GM21529 (cell line): ENCODE results near the gene KCNIP4.
"Not testable (repeated sequence)": the region's sequence is repeated elsewhere in the genome, so short reads cannot be mapped to it uniquely, and the experiment has no call there.

Source experiments
- ATAC-seq: cut with Tn5 transposase; IDR thresholded peaks from one replicate; pipeline ENCODE4 v1.9.1; 2021; ENCODE audit not compliant: unreplicated experiment

The KCNIP4 gene

GRCh38 chr4:21384609-21385008 is 564.0 kb downstream of the KCNIP4 start:
- no peak for ATAC-seq

GRCh38 chr4:21380861-21381260 is 567.7 kb downstream of the KCNIP4 start:
- no peak for ATAC-seq

- ATAC-seq = no peak
Measured at GRCh38 chr4:21377046-21377445, 571.5 kb downstream of the KCNIP4 start.

GRCh38 chr4:21376176-21376575 is 572.4 kb downstream of the KCNIP4 start:
- ATAC-seq = no peak

GRCh38 chr4:21374641-21375368 is 573.8 kb downstream of the KCNIP4 start:
- no peak for ATAC-seq

GRCh38 chr4:21367567-21367966 is 581.0 kb downstream of the KCNIP4 start:
- no peak for ATAC-seq

- ATAC-seq = no peak
Measured at GRCh38 chr4:21366840-21367239, 581.7 kb downstream of the KCNIP4 start.

- no peak for ATAC-seq
Measured at GRCh38 chr4:21366312-21366711, 582.3 kb downstream of the KCNIP4 start.

GRCh38 chr4:21363701-21364100 is 584.9 kb downstream of the KCNIP4 start:
- ATAC-seq = no peak

- not testable (repeated sequence) for ATAC-seq
Measured at GRCh38 chr4:21352354-21352753, 596.2 kb downstream of the KCNIP4 start.

GRCh38 chr4:21347142-21347541 is 601.4 kb downstream of the KCNIP4 start:
- ATAC-seq = no peak

GRCh38 chr4:21327976-21328700 is 620.4 kb downstream of the KCNIP4 start:
- no peak for ATAC-seq

GRCh38 chr4:21320034-21320433 is 628.5 kb downstream of the KCNIP4 start:
- ATAC-seq = no peak

GRCh38 chr4:21307709-21308108 is 640.9 kb downstream of the KCNIP4 start:
- ATAC-seq = no peak

GRCh38 chr4:21304540-21304887 is 644.1 kb downstream of the KCNIP4 start:
- no peak for ATAC-seq

GRCh38 chr4:21290562-21290961 is 658.0 kb downstream of the KCNIP4 start:
- ATAC-seq = peak; percentile 56

GRCh38 chr4:21276046-21276445 is 672.5 kb downstream of the KCNIP4 start:
- no peak for ATAC-seq

GRCh38 chr4:21271439-21272052 is 677.0 kb downstream of the KCNIP4 start:
- no peak for ATAC-seq

- no peak for ATAC-seq
Measured at GRCh38 chr4:21248331-21248730, 700.2 kb downstream of the KCNIP4 start.

- no peak for ATAC-seq
Measured at GRCh38 chr4:21242163-21242562, 706.4 kb downstream of the KCNIP4 start.

GRCh38 chr4:21226637-21227538 is 721.7 kb downstream of the KCNIP4 start:
- ATAC-seq = no peak
